Measurements from ENCODE around the gene IL22RA1.

DNA sequence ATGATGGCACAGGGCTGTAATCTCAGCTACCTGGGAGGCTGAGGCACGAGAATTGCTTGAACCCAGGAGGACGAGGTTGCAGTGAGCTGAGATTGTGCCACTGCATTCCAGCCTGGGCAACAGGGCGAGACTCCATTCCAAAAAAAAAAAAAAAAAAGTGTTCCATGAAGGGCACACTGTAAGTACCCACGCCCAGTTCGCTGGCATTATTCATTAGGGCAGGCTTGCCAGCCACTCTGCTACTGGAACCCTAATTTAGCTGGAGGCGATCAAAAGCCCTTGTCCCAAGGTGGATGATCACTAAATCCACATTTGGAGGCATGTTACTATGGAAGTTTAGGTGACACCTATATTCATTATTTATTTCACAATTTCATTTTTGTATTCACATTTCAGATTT, 39.1 kb upstream of the IL22RA1 start:
- TF ChIP-seq POLR2A (IDR thresholded peaks at IDR 0.05): no peak
- TF ChIP-seq, protein P1, sequence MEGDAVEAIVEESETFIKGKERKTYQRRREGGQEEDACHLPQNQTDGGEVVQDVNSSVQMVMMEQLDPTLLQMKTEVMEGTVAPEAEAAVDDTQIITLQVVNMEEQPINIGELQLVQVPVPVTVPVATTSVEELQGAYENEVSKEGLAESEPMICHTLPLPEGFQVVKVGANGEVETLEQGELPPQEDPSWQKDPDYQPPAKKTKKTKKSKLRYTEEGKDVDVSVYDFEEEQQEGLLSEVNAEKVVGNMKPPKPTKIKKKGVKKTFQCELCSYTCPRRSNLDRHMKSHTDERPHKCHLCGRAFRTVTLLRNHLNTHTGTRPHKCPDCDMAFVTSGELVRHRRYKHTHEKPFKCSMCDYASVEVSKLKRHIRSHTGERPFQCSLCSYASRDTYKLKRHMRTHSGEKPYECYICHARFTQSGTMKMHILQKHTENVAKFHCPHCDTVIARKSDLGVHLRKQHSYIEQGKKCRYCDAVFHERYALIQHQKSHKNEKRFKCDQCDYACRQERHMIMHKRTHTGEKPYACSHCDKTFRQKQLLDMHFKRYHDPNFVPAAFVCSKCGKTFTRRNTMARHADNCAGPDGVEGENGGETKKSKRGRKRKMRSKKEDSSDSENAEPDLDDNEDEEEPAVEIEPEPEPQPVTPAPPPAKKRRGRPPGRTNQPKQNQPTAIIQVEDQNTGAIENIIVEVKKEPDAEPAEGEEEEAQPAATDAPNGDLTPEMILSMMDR (IDR thresholded peaks at IDR 0.05): no peak

Measured in lower leg skin (tissue), 3 donors.